GM12878 (cell line): ENCODE data around the gene MUC5AC. TPM values are rescaled to one million over a fixed set of nuclear protein-coding genes. Genes with fewer than 3 reads are reported as not detected.

Source experiments
- ATAC-seq: fragments of 200-7000 bp; cut with Tn5 transposase; 3 replicates; pipeline ENCODE4 v1.9.1; 2020; ENCODE audit warnings: mild to moderate bottlenecking, moderate library complexity
- BruUV-seq: library from RNA; stranded (reverse); fragments of 400-500 nt; replicated peaks from 2 replicates; lab custom pipeline; 2021; lab: Mats Ljungman, UMichigan
- CTCF ChIA-PET: fragments of 300-600 bp; sonication (Branson Sonifier 250); formaldehyde crosslinking; extraction: SDS; loops from one replicate; lab custom pipeline; 2021; ENCODE audit warnings: inconsistent platforms; lab: Yijun Ruan, JAX
- POLR2A ChIA-PET: fragments of 350-600 bp; formaldehyde crosslinking; extraction: SDS; loops from one replicate; lab custom pipeline; 2021; ENCODE audit warnings: inconsistent platforms; lab: Charles Lee
- RAD21 ChIA-PET: fragments of 300-600 bp; sonication (Branson Sonifier 250); formaldehyde crosslinking; loops from one replicate; lab custom pipeline; 2023; ENCODE audit warnings: antibody characterized with exemption; ENCODE audit not compliant: unreplicated experiment; lab: Charles Lee
- SMC1A ChIA-PET: fragments of 300-600 bp; sonication (Branson Sonifier 250); formaldehyde crosslinking; loops from one replicate; lab custom pipeline; 2023; ENCODE audit not compliant: unreplicated experiment, uncharacterized antibody; lab: Charles Lee
- DNase-seq: peaks from one replicate; pipeline ENCODE4 v3.0.0-alpha.2; 2011; ENCODE audit warnings: low read depth, low spot score
- FAIRE-seq: peaks from 3 replicates; lab custom pipeline; 2011; peaks lifted over from hg19 to GRCh38; lab: Jason Lieb, UNC
- H2AFZ ChIP-seq: 2 replicates; pipeline ENCODE4 v1.6.0; 2011; ENCODE audit warnings: low read depth, low read length, control low read depth; ENCODE audit not compliant: control insufficient read depth
- H3K27ac ChIP-seq: 2 replicates; pipeline ENCODE4 v1.5.1; 2011; ENCODE audit warnings: control low read depth; ENCODE audit not compliant: control insufficient read depth, insufficient read depth
- H3K27me3 ChIP-seq, 2 experiments: replicated peaks in 1 of 2; 2 replicates each; pipeline versions ENCODE4 v1.6.0 to v1.6.1; 2011; ENCODE audit warnings: low read length in 1 of 2; ENCODE audit not compliant: control insufficient read depth in 2 of 2, insufficient read depth in 2 of 2
- H3K36me3 ChIP-seq, 2 experiments: 2 replicates each; pipeline ENCODE4 v1.5.1; 2011; ENCODE audit warnings: low read length in 1 of 2; ENCODE audit not compliant: control insufficient read depth in 2 of 2, insufficient read depth in 2 of 2
- H3K4me1 ChIP-seq: 2 replicates; pipeline ENCODE4 v1.6.1; 2011; ENCODE audit warnings: mild to moderate bottlenecking, low read length, moderate library complexity, mixed read lengths; ENCODE audit not compliant: control insufficient read depth, insufficient read depth
- H3K4me2 ChIP-seq: 2 replicates; pipeline ENCODE4 v1.6.0; 2011; ENCODE audit warnings: control low read depth; ENCODE audit not compliant: control insufficient read depth, insufficient read depth
- H3K4me3 ChIP-seq: fragments of 200-600 bp; sonication (generic); 2 replicates; pipeline ENCODE4 v1.5.1; 2016
- H3K79me2 ChIP-seq: 2 replicates; pipeline ENCODE4 v1.6.0; 2011; ENCODE audit warnings: low read length; ENCODE audit not compliant: control insufficient read depth, insufficient read depth
- H3K9ac ChIP-seq: 2 replicates; pipeline ENCODE4 v1.8.0; 2011; ENCODE audit warnings: low read length, control low read depth, mixed read lengths; ENCODE audit not compliant: control insufficient read depth, insufficient read depth
- H3K9me3 ChIP-seq: replicated peaks from 3 replicates; pipeline ENCODE4 v1.5.1; 2011; ENCODE audit warnings: mild to moderate bottlenecking, low read length; ENCODE audit not compliant: control insufficient read depth, insufficient read depth
- H4K20me1 ChIP-seq: 2 replicates; pipeline ENCODE4 v1.6.0; 2011; ENCODE audit not compliant: control insufficient read depth, insufficient read depth
- FOXK2 ChIP-seq: fragments of 450-650 bp; IDR thresholded peaks from 2 replicates; pipeline ENCODE4 v1.6.1; 2017; ENCODE audit warnings: mild to moderate bottlenecking, moderate library complexity
- MTA3 ChIP-seq: IDR thresholded peaks from 2 replicates; pipeline ENCODE4 v1.6.1; 2012; ENCODE audit warnings: low read length, inconsistent platforms, borderline replicate concordance
- SMAD1 ChIP-seq: fragments of 450-650 bp; IDR thresholded peaks from 2 replicates; pipeline ENCODE4 v1.6.1; 2018; ENCODE audit warnings: mild to moderate bottlenecking, low read depth; ENCODE audit not compliant: partially characterized antibody
- ZNF24 ChIP-seq: fragments of 450-650 bp; IDR thresholded peaks from 2 replicates; pipeline ENCODE4 v1.6.1; 2017; ENCODE audit warnings: antibody characterized with exemption, mild to moderate bottlenecking
- ZNF384 ChIP-seq: IDR thresholded peaks from 2 replicates; pipeline ENCODE4 v1.6.1; 2012; ENCODE audit warnings: low read depth, mild to moderate bottlenecking, low read length, improper control_type of control experiment, borderline replicate concordance
- WGBS: methylation state at CpG from one replicate; pipeline ENCODE4 v1.1.6; 2016; ENCODE audit warnings: low lambda C conversion rate; ENCODE audit not compliant: insufficient replicate concordance, insufficient coverage; ENCODE audit errors: missing lambda C conversion rate; 5-methylcytosine and 5-hydroxymethylcytosine counted together
- in situ Hi-C: fragments of 300-500 bp; cut with MboI; formaldehyde crosslinking; loops from 9 replicates; pipeline ENCODE4 v1.14.3; 2018; ENCODE audit warnings: mixed read lengths
- intact Hi-C: fragments of 100-400 bp; cut with micrococcal nuclease; formaldehyde crosslinking; loops from one replicate; pipeline ENCODE4 v1.14.2; 2022; ENCODE audit not compliant: unreplicated experiment
- polyA plus RNA-seq, 11 experiments: library from polyadenylated mRNA; depleted of rRNA in 4 of 11; unstranded in 6 of 11; stranded (reverse) in 5 of 11; fragments of >200 nt; fragmentation: Nextera tagmentation in 4 of 11; fragmentation: Illumina TruSeq in 1 of 11; extraction: Ambion mirVana in 4 of 11; extraction: Trizol in 1 of 11; gene quantifications; 1 replicate in 1 of 11; 2 replicates in 10 of 11; pipeline versions ENCODE4 v1.2.1 to v1.2.3, GENCODE V29; 2011 to 2016; ENCODE audit warnings: inconsistent platforms in 2 of 11, missing spikeins in 2 of 11, low read depth in 1 of 11
- total RNA-seq, 4 experiments: library from RNA; depleted of rRNA in 3 of 4; stranded (reverse); fragments of >200 nt in 3 of 4; fragmentation: Illumina TruSeq in 1 of 4; extraction: Trizol in 1 of 4; gene quantifications; 2 replicates each; pipeline versions ENCODE4 v1.2.1 to v1.2.3, GENCODE V29; 2013 to 2021
- TF ChIP-seq, protein P1 (sequence below): IDR thresholded peaks from 2 replicates; pipeline ENCODE4 v1.6.1; 2012; ENCODE audit warnings: low read length, inconsistent platforms
- TF ChIP-seq, protein P2 (sequence below): IDR thresholded peaks from 2 replicates; pipeline ENCODE4 v1.6.1; 2012; ENCODE audit warnings: improper control_type of control experiment, low read depth, low read length; ENCODE audit not compliant: insufficient replicate concordance

MUC5AC gene
- total and polyA plus RNA-seq, 10 of the 15 experiments (the other 5 are each of a cell fraction or from before 2014, with no cell fraction given): under 0.01 to 0.01 TPM; not detected in 8

GRCh38 chr11:1156506-1157340 is 1.0 kb upstream of the MUC5AC start:
- TF ChIP-seq, protein P1, sequence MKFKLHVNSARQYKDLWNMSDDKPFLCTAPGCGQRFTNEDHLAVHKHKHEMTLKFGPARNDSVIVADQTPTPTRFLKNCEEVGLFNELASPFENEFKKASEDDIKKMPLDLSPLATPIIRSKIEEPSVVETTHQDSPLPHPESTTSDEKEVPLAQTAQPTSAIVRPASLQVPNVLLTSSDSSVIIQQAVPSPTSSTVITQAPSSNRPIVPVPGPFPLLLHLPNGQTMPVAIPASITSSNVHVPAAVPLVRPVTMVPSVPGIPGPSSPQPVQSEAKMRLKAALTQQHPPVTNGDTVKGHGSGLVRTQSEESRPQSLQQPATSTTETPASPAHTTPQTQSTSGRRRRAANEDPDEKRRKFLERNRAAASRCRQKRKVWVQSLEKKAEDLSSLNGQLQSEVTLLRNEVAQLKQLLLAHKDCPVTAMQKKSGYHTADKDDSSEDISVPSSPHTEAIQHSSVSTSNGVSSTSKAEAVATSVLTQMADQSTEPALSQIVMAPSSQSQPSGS: no peak
- TF ChIP-seq FOXK2: no peak
- no peak for TF ChIP-seq ZNF24
- TF ChIP-seq SMAD1: no peak
- TF ChIP-seq, protein P2, sequence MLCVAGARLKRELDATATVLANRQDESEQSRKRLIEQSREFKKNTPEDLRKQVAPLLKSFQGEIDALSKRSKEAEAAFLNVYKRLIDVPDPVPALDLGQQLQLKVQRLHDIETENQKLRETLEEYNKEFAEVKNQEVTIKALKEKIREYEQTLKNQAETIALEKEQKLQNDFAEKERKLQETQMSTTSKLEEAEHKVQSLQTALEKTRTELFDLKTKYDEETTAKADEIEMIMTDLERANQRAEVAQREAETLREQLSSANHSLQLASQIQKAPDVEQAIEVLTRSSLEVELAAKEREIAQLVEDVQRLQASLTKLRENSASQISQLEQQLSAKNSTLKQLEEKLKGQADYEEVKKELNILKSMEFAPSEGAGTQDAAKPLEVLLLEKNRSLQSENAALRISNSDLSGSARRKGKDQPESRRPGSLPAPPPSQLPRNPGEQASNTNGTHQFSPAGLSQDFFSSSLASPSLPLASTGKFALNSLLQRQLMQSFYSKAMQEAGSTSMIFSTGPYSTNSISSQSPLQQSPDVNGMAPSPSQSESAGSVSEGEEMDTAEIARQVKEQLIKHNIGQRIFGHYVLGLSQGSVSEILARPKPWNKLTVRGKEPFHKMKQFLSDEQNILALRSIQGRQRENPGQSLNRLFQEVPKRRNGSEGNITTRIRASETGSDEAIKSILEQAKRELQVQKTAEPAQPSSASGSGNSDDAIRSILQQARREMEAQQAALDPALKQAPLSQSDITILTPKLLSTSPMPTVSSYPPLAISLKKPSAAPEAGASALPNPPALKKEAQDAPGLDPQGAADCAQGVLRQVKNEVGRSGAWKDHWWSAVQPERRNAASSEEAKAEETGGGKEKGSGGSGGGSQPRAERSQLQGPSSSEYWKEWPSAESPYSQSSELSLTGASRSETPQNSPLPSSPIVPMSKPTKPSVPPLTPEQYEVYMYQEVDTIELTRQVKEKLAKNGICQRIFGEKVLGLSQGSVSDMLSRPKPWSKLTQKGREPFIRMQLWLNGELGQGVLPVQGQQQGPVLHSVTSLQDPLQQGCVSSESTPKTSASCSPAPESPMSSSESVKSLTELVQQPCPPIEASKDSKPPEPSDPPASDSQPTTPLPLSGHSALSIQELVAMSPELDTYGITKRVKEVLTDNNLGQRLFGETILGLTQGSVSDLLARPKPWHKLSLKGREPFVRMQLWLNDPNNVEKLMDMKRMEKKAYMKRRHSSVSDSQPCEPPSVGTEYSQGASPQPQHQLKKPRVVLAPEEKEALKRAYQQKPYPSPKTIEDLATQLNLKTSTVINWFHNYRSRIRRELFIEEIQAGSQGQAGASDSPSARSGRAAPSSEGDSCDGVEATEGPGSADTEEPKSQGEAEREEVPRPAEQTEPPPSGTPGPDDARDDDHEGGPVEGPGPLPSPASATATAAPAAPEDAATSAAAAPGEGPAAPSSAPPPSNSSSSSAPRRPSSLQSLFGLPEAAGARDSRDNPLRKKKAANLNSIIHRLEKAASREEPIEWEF: no peak
- no peak for TF ChIP-seq ZNF384
- TF ChIP-seq MTA3: no peak
- POLR2A ChIA-PET: no interaction called here
- DNase-seq (no peak), ATAC-seq (no peak), FAIRE-seq (no peak)
- Histone ChIP-seq H3K9me3 (no peaks in the 10 kb centered on the region; the same call in 2 of the 3 replicates), H3K4me1 (no peaks in the 10 kb centered on the region; the same call in 1 of the 2 replicates), H3K4me3 (no peak overlapping the region), H3K27me3 (no peaks in the 10 kb centered on the region), H3K27ac (no peak overlapping the region), H3K9ac (no peak overlapping the region), H3K36me3 (no peaks in the 10 kb centered on the region), H3K4me2 (no peak overlapping the region), H4K20me1 (no peaks in the 10 kb centered on the region), H2AFZ (no peak overlapping the region), H3K79me2 (no peaks in the 10 kb centered on the region)
- intact Hi-C loops (no loop called here), in situ Hi-C loops (no loop called here)
- WGBS: 49% methylated on average over 7 of the region's 7 CpGs
- BruUV-seq: no TSS peak
- CTCF ChIA-PET: no interaction called here
- SMC1A ChIA-PET: no interaction called here
- RAD21 ChIA-PET: no interaction called here
